GM12891 (cell line): ENCODE measurements around the gene DGKI.

ENCODE experiments used
- DNase-seq: peaks from one replicate; pipeline ENCODE4 v3.0.0; 2011; ENCODE audit warnings: low spot score; ENCODE audit not compliant: insufficient read length
- FAIRE-seq: peaks from 2 replicates; lab custom pipeline; 2011; peaks lifted over from hg19 to GRCh38; lab: Jason Lieb, UNC
- PAX5 ChIP-seq: IDR thresholded peaks from 2 replicates; pipeline ENCODE4 v1.6.1; 2011; ENCODE audit warnings: low read length, moderate library complexity, mild to moderate bottlenecking; ENCODE audit not compliant: insufficient read depth, severe bottlenecking
- POLR2A ChIP-seq: IDR thresholded peaks from 2 replicates; pipeline ENCODE4 v1.6.1; 2011; ENCODE audit warnings: low read depth, low read length, control low read depth
- POLR2AphosphoS5 ChIP-seq: IDR thresholded peaks from 2 replicates; pipeline ENCODE4 v1.6.1; 2011; ENCODE audit warnings: low read depth, low read length, control low read depth
- POU2F2 ChIP-seq: IDR thresholded peaks from 2 replicates; pipeline ENCODE4 v1.6.1; 2011; ENCODE audit warnings: low read depth, mild to moderate bottlenecking, control low read depth, low read length, moderate library complexity
- SPI1 ChIP-seq: IDR thresholded peaks from 2 replicates; pipeline ENCODE4 v1.6.1; 2011; ENCODE audit warnings: low read depth, low read length, control low read depth
- TAF1 ChIP-seq: IDR thresholded peaks from 2 replicates; pipeline ENCODE4 v1.6.1; 2011; ENCODE audit warnings: low read depth, low read length, control low read depth

DGKI gene

DNA sequence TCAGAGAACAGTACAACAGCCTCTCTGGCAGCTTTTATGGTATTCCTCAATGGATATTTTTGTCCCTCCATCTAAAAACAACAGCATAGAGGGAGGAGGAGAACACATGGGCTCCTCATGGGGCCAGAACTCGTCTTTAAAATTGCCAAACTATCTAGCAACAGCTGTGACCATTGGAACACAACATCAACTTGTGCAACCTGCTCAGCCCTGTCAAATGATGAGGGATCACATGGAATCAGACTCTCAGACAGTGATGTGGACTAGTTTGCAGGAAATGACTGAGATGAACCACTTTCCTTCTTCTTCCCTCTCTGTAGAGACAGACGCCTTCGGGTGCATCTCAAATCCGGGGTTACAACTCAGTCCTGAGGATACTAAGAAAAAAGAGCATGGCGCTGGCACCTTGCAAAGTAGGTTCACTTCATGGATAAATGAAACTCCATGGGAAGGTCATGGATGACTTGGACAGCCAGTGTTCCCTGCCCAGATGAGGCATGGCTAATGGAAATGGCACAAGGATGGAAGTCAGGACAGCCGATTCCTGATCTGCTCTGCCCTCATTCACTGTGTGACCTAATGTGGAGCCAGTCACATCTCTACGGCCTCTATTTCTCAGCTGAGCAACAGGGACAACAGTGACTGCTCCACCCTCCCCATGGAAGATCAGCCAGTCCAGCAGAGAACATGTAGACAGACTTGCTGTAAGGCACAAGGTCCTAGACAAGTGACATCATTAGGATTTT lies 24.6 kb upstream of the DGKI start:
- FAIRE-seq (no peak), DNase-seq (no peak)
- no peak for TF ChIP-seq POLR2AphosphoS5
- no peak for TF ChIP-seq PAX5
- no peak for TF ChIP-seq TAF1
- TF ChIP-seq POLR2A, result no peak
- no peak for TF ChIP-seq SPI1
- no peak for TF ChIP-seq POU2F2

GRCh38 chr7:137870684-137871083 lies 23.9 kb upstream of the DGKI start:
- DNase-seq, result no peak
- TF ChIP-seq POLR2AphosphoS5 (no peak), PAX5 (no peak), TAF1 (no peak), SPI1 (no peak), POU2F2 (no peak), POLR2A (no peak)
- no peak for FAIRE-seq

- FAIRE-seq (no peak), DNase-seq (no peak)
Observed at GRCh38 chr7:137870078-137870477, 23.3 kb upstream of the DGKI start.

DNA sequence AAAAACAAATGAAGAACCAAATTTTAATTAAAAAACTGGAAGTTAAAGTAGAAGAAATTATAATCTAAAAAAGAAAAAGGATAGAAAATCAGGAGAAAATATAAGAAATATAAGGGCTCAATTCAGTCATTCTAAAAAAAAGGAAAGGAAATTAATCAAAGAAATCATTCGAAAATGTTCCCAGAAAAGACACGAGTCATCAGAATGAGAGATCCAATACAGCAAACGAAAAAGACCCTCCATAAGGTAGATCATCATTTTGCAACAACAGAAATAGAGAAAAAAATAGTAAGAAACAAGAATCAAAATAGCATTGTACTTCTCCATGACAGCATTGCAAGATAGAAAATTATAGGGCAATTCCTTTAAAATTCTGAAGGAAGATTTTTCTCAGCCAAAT lies 22.5 kb upstream of the DGKI start:
- FAIRE-seq (no peak), DNase-seq (no peak)
- TF ChIP-seq PAX5 (no peak), POU2F2 (no peak), SPI1 (no peak), TAF1 (no peak), POLR2AphosphoS5 (no peak), POLR2A (no peak)

More at GRCh38 chr7:137870078-137870477, 23.3 kb upstream of the DGKI start:
- no peak for TF ChIP-seq PAX5
- no peak for TF ChIP-seq SPI1
- no peak for TF ChIP-seq POLR2A
- TF ChIP-seq POLR2AphosphoS5, result no peak
- no peak for TF ChIP-seq TAF1
- no peak for TF ChIP-seq POU2F2

DNA sequence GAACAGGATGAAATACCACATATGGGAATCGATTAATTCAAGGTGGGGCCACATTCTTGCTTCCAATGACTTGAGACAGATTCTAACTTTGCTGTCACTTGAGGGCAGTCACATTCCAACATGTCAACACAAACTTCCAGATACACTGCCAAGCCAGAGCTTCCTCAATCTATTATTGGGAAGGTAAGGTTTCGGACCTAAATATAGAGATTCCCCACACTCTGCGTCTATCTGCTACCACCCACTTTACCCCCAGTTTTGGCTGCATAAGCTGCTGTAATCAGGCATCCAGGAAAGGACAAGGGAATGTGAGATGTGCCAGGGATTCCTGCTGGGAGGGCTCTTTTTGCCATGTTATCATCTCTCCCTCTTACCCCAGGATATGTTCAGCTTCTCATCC lies 20.5 kb upstream of the DGKI start:
- no peak for TF ChIP-seq SPI1
- TF ChIP-seq PAX5, result no peak
- FAIRE-seq, result no peak
- DNase-seq, result no peak

DNA sequence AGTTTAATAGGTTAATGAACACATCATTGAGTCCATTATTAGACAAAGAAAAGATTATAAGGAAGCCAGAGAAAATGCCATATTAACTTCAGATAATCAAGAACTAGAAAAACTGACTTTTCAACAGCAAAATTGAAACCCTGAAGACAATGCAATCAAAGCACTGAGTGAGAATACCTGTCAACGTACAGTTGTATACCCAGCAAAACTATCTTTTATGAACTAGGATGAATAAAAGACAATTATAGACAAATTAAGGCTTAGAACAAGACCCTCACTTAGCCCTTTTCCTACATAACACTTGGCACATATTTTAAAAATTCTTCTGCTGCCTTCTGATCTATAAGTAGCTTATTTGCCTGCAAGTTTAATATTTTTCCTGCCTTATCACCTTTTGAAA lies 19.0 kb upstream of the DGKI start:
- TF ChIP-seq SPI1 (no peak), PAX5 (no peak), TAF1 (no peak), POLR2AphosphoS5 (no peak), POLR2A (no peak), POU2F2 (no peak)
- FAIRE-seq (no peak), DNase-seq (no peak)

DNA sequence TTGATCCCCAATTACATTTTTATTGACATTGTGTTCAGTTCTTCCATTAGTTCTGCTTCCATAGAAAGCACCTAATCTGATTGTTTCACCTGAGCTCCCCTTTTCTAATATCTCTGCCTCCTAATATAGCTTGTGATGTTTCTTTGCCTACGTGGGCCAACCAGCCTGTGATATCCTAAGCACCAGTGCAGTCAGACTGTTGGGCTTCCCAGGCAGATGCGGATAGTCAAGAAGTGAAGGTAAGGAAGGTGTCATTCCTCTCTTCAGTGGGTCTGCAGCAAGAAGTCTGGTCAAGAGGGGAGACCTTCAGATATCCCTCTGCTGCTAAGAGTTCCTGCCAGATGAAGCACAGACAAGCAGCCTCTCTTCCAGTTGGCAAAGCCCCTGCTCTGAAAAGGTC lies 16.2 kb upstream of the DGKI start:
- no peak for DNase-seq
- TF ChIP-seq POLR2AphosphoS5 (no peak), PAX5 (no peak), TAF1 (no peak), POLR2A (no peak), SPI1 (no peak), POU2F2 (no peak)
- FAIRE-seq, result no peak

GRCh38 chr7:137862358-137862757 lies 15.6 kb upstream of the DGKI start:
- no peak for TF ChIP-seq POLR2A
- no peak for TF ChIP-seq PAX5
- TF ChIP-seq POLR2AphosphoS5, result no peak
- no peak for FAIRE-seq
- no peak for DNase-seq

DNA sequence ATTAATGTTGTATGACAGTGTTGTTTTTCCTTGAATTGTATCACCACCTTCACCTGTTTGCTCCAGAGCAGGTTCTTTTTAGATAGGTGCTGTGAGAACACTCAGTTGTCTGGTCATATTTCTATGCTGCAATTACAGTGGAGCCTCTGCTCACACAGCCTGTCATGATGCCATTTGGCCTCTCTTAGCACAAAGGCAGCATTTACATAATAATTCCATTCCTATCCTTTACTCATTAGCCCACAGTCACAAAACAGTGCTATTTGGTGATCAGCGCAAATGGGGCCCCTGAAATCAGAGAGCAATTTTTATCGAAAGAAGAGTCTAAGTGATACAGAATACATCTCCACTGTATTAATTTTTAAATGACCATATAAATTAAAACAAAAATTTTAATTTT lies 13.8 kb upstream of the DGKI start:
- DNase-seq (no peak), FAIRE-seq (no peak)
- no peak for TF ChIP-seq PAX5
- TF ChIP-seq POU2F2, result no peak
- no peak for TF ChIP-seq POLR2AphosphoS5
- no peak for TF ChIP-seq POLR2A
- TF ChIP-seq SPI1, result no peak
- no peak for TF ChIP-seq TAF1

DNA sequence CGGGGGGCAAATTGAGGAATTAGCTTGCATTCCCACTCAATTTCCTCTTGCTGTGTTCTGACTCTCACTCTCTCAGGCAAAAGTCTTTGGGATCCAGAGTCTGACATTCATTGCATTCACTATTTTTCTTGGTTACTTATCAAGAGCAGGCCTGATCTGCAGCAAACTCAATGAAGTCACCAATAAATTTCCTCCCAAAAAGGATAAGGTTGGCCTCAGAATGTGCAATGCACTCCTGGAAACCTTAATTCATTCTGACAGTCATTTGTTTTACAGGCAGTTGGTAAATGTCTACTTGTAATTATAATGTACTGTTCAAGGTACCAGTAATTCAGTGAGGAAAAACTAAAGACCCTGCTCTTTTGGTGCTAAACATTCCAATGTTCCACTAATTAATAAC lies 6.3 kb upstream of the DGKI start:
- FAIRE-seq (no peak), DNase-seq (no peak)
- TF ChIP-seq POLR2A (no peak), PAX5 (no peak), TAF1 (no peak), POLR2AphosphoS5 (no peak), SPI1 (no peak), POU2F2 (no peak)
